SK-N-MC (cell line): Measurements from ENCODE around the gene LRRC10B.

Experiments used
- EZH2 ChIP-seq: fragments of 200-600 bp; sonication (generic); IDR thresholded peaks from one replicate; pipeline ENCODE4 v1.6.1; 2017; ENCODE audit warnings: antibody characterized with exemption
- FOXP2 ChIP-seq: optimal IDR thresholded peaks from 2 replicates; pipeline ENCODE3; 2011; ENCODE audit warnings: mild to moderate bottlenecking, moderate library complexity; ENCODE audit not compliant: insufficient read depth; ENCODE audit errors: extremely low read length, control extremely low read depth
- POLR2AphosphoS5 ChIP-seq: IDR thresholded peaks from 2 replicates; pipeline ENCODE4 v1.6.1; 2012; ENCODE audit warnings: mild to moderate bottlenecking, low read depth, low read length, borderline replicate concordance

DNA sequence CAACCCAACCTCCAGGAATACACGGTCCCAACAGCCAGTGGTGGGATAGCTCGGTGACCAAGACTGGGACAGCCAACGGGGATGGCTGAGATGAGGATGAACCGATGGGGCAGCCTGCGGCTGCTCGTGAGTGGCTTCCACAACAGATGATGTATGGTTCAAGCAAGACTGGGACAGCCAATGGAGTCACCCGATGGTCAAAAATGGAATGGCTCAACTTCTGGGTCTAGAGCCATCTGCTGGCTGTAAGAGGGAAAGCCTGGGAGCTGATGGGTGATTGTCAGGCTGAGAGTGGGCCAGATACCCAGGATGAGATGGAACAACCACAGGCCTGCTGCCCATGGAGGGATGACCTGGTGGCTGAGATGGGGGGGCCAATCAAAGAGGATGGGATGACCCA lies 36.8 kb downstream of the LRRC10B start:
- TF ChIP-seq POLR2AphosphoS5 = no peak
- TF ChIP-seq EZH2 = no peak
- TF ChIP-seq FOXP2 = no peak
